ENCODE measurements around the gene REX1BD. TPM values are rescaled to one million over a fixed set of nuclear protein-coding genes. Genes with fewer than 3 reads are reported as not detected.

Gene REX1BD
- total RNA-seq, 1 donor from 2014 or later = 54.3 TPM

DNA sequence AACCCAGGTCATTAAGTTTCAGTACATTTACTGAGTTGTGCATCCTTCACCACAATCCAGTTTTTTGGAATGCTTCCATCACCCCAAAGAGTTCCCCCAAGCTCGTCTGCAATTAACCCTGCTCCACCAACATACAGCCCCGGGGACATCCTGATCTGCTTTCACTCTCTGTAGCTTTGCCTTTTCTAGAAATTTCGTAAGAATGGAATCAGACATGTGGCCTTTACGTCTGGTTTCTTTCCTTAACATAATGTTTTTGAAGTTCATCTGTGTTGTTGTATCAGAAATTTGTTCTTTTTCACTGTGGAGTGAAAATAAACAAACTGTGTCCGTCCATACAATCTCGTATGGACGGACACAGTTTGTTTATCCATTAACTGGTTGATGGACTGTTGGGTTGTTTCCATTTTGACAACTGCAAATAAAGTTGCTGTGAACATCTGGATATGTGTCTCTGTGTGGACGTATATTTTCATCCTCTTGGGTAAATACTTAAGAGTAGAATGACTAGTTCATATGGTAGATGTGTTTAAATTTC is 51.2 kb downstream of the REX1BD start:
- H3K4me1 Mint-ChIP-seq (ENCODE audit: low read depth, unreplicated experiment) = peaks cover 9% of the 10 kb centered on the region
- DNase-seq = no peak
- TF ChIP-seq, protein P1, sequence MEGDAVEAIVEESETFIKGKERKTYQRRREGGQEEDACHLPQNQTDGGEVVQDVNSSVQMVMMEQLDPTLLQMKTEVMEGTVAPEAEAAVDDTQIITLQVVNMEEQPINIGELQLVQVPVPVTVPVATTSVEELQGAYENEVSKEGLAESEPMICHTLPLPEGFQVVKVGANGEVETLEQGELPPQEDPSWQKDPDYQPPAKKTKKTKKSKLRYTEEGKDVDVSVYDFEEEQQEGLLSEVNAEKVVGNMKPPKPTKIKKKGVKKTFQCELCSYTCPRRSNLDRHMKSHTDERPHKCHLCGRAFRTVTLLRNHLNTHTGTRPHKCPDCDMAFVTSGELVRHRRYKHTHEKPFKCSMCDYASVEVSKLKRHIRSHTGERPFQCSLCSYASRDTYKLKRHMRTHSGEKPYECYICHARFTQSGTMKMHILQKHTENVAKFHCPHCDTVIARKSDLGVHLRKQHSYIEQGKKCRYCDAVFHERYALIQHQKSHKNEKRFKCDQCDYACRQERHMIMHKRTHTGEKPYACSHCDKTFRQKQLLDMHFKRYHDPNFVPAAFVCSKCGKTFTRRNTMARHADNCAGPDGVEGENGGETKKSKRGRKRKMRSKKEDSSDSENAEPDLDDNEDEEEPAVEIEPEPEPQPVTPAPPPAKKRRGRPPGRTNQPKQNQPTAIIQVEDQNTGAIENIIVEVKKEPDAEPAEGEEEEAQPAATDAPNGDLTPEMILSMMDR (IDR thresholded peaks at IDR 0.05; ENCODE audit: partially characterized antibody, unreplicated experiment) = no peak
- no peaks in the 10 kb centered on the region for H3K36me3 Mint-ChIP-seq (ENCODE audit: unreplicated experiment)
- H3K9me3 Mint-ChIP-seq (ENCODE audit: unreplicated experiment) = peaks cover 6% of the 10 kb centered on the region
- peaks cover 7% of the 10 kb centered on the region for H3K27me3 Mint-ChIP-seq (ENCODE audit: unreplicated experiment)
- H3K4me3 Mint-ChIP-seq (ENCODE audit: unreplicated experiment) = no peak overlapping the region
- no peak overlapping the region for H3K27ac Mint-ChIP-seq (ENCODE audit: unreplicated experiment)

Other genes starting within 250 kb of the REX1BD start
- gene PGPEP1, start 248.2 kb upstream of the REX1BD start, total RNA-seq (ENCODE audit: unreplicated experiment) = 25.6 TPM
- 8.9 TPM for gene GDF15, start 202.6 kb upstream of the REX1BD start, total RNA-seq (ENCODE audit: unreplicated experiment)
- not detected for gene LRRC25, start 191.2 kb upstream of the REX1BD start, total RNA-seq (ENCODE audit: unreplicated experiment)
- 177 TPM for gene SSBP4, start 169.4 kb upstream of the REX1BD start, total RNA-seq (ENCODE audit: unreplicated experiment)
- 111 TPM for gene ISYNA1, start 150.7 kb upstream of the REX1BD start, total RNA-seq (ENCODE audit: unreplicated experiment)
- 11.6 TPM for gene ELL, start 66.7 kb upstream of the REX1BD start, total RNA-seq (ENCODE audit: unreplicated experiment)
- gene FKBP8, start 45.2 kb upstream of the REX1BD start, total RNA-seq (ENCODE audit: unreplicated experiment) = 203 TPM
- 71.3 TPM for gene KXD1, start 30.9 kb upstream of the REX1BD start, total RNA-seq (ENCODE audit: unreplicated experiment)
- gene UBA52, start 16.9 kb upstream of the REX1BD start, total RNA-seq (ENCODE audit: unreplicated experiment) = 826 TPM
- 55.3 TPM for gene CRLF1, start 18.0 kb downstream of the REX1BD start, total RNA-seq (ENCODE audit: unreplicated experiment)
- 92.3 TPM for gene TMEM59L, start 24.1 kb downstream of the REX1BD start, total RNA-seq (ENCODE audit: unreplicated experiment)
- gene KLHL26, start 48.2 kb downstream of the REX1BD start, total RNA-seq (ENCODE audit: unreplicated experiment) = 12.0 TPM
- 28.8 TPM for gene CRTC1, start 94.9 kb downstream of the REX1BD start, total RNA-seq (ENCODE audit: unreplicated experiment)
- gene COMP, start 202.5 kb downstream of the REX1BD start, total RNA-seq (ENCODE audit: unreplicated experiment) = not detected
- 46.3 TPM for gene UPF1, start 243.2 kb downstream of the REX1BD start, total RNA-seq (ENCODE audit: unreplicated experiment)

Measured in glutamatergic neuron (in vitro differentiated cells).